ENCODE data around the gene PLCB1.

GRCh38 chr20:8227293-8227692 lies 95.2 kb downstream of the PLCB1 start:
- TF ChIP-seq CTCF (IDR thresholded peaks at IDR 0.05) (no peak), POLR2A (IDR thresholded peaks at IDR 0.05) (no peak)

All from uterus (tissue), 2 donors.